ENCODE data around the gene CCDC32. TPM values are rescaled to one million over a fixed set of nuclear protein-coding genes. Genes with fewer than 3 reads are reported as not detected.
A peak's percentile ranks its signal among the peaks of the same experiment; 100 is the strongest.

Gene CCDC32
- total RNA-seq, 2 donors from 2014 or later = 27.5 to 32.0 TPM

DNA sequence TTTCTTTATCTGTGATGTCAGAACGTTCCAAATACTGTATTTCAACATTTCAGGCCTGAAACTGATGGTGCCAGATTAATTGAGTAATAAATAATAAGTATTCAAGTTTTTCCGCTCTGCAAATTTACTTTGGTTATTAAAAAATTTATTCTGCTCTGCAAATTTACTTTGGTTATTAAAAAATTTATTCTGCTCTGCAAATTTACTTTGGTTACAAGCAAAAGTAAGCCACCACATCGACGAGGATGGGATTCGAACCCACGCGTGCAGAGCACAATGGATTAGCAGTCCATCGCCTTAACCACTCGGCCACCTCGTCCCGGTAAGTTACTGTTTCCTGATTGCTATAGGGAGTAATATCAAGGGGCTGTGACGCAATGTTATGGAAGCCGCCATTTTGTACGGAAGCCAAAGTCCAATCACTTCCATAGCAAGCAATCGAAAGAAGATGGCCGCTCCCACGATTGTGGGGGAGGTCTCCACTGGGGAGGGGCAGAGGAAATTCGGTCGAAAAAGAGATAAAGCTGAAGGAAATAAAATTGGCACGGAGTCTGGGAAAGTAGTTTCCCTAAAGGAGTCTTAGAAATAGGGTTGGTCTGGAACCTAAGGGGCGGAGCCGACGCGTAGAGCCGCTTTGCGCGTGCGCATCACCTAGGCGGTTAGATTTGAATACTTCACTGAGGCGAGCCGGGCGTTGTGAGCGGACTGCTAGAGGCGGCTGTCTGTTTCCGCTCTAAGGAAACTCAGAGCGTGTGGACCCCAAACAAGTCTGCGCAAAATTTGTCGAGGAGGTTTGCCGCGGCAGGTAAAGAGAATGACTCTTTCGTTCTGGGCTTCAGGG lies 29.0 kb upstream of the CCDC32 start, which contains the start of gene KNL1:
KNL1 (plus strand) TSS at position 662 of the 841 bp plus-strand sequence. CDS start 8,683 bp downstream, outside the sequence.
- H3K9me3 ChIP-seq = no peaks in the 10 kb centered on the region
- no peaks in the 10 kb centered on the region for H3K36me3 ChIP-seq
- TF ChIP-seq, protein P1, sequence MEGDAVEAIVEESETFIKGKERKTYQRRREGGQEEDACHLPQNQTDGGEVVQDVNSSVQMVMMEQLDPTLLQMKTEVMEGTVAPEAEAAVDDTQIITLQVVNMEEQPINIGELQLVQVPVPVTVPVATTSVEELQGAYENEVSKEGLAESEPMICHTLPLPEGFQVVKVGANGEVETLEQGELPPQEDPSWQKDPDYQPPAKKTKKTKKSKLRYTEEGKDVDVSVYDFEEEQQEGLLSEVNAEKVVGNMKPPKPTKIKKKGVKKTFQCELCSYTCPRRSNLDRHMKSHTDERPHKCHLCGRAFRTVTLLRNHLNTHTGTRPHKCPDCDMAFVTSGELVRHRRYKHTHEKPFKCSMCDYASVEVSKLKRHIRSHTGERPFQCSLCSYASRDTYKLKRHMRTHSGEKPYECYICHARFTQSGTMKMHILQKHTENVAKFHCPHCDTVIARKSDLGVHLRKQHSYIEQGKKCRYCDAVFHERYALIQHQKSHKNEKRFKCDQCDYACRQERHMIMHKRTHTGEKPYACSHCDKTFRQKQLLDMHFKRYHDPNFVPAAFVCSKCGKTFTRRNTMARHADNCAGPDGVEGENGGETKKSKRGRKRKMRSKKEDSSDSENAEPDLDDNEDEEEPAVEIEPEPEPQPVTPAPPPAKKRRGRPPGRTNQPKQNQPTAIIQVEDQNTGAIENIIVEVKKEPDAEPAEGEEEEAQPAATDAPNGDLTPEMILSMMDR (IDR thresholded peaks at IDR 0.05) = no peak
- peak; percentile 95 for DNase-seq
- H3K27ac ChIP-seq = peak within 1 kb of the TSS; percentile 70
- H3K4me3 ChIP-seq = peak within 1 kb of the TSS; percentile 75
- no peaks in the 10 kb centered on the region for H3K27me3 ChIP-seq
- H3K4me1 ChIP-seq = no peaks in the 10 kb centered on the region
- intact Hi-C loops (cut with DNase I) = no loop called here
- peak within 1 kb of the TSS; percentile 61 to 67 for H3K9ac ChIP-seq (ENCODE audit: low read depth in 2 of 2, low read length in 2 of 2)

DNA sequence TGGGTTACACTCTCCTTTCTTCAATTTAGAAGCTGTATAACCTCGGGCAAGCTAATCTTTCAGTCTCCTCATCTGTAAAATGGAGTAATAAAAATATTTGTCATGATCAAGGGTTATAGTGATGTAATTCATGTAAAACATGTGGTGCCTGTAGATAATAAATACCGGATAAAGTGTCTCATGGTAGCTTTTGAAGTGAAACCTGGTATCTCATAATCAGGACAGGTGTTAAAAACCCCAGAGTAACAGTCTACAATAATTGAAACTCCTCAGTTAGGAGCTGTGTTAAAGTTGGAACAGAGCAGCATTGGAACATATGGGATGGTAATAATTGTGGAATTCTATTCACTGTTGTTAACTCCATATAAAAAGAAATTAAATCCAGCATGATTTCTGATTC lies 28.3 kb upstream of the CCDC32 start:
- Histone ChIP-seq H3K4me3 (no peak overlapping the region), H3K4me1 (no peaks in the 10 kb centered on the region), H3K27ac (no peak overlapping the region), H3K9ac (ENCODE audit: low read depth in 2 of 2, low read length in 2 of 2) (no peak overlapping the region), H3K36me3 (no peaks in the 10 kb centered on the region), H3K27me3 (no peaks in the 10 kb centered on the region), H3K9me3 (no peaks in the 10 kb centered on the region)
- intact Hi-C loops (cut with DNase I) = no loop called here
- DNase-seq = no peak
- TF ChIP-seq, protein P1 (IDR thresholded peaks at IDR 0.05) = no peak

DNA sequence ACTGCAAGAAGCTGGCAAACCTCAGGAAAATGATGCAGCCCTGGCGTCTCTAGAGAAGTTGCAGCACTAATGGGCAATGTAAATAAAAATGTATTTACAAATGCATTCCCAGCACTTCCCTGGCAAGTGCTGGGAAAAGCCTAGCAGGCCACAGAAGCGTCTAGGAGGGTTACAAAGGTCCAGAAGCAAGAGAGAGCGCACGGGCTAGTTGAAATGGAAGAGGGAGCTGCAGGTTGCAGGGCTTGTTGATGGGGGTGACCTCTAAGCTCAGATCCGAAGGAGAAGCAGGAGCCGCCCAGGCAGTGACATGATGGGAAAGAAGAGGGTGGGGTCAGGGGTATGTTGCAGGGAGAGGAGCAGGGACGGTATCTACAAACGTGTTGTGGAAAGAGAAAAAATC lies 26.5 kb upstream of the CCDC32 start:
- DNase-seq = peak; percentile 32
- intact Hi-C loops (cut with DNase I) = no loop called here
- Histone ChIP-seq H3K9me3 (no peaks in the 10 kb centered on the region), H3K4me3 (no peak overlapping the region), H3K4me1 (no peaks in the 10 kb centered on the region), H3K27ac (no peak overlapping the region), H3K27me3 (no peaks in the 10 kb centered on the region), H3K36me3 (no peaks in the 10 kb centered on the region), H3K9ac (ENCODE audit: low read depth in 2 of 2, low read length in 2 of 2) (no peak overlapping the region)
- TF ChIP-seq, protein P1 (IDR thresholded peaks at IDR 0.05) = no peak

DNA sequence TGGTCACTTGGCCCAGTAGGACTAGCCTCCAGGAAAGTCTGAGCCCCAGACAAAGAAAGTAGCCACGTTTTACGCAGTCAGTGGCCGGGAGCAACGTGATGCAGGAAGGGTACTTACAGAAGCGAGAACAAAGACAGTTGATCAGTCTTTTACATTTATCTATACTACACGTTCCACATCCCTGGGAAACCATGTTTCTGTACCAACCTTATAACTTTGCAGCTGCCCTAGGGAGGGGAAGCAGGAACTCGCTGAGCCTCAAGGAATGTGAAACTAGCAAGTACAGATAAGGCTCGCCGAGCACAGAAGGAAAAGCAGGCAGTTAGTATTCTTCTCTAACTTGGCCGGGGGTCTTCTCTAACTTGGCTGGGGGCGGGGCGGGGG lies 25.8 kb upstream of the CCDC32 start:
- no peak overlapping the region for H3K27ac ChIP-seq
- H3K4me3 ChIP-seq = no peak overlapping the region
- no peaks in the 10 kb centered on the region for H3K9me3 ChIP-seq
- TF ChIP-seq, protein P1 (IDR thresholded peaks at IDR 0.05) = no peak
- no peaks in the 10 kb centered on the region for H3K36me3 ChIP-seq
- no peaks in the 10 kb centered on the region for H3K4me1 ChIP-seq
- no peak for DNase-seq
- H3K27me3 ChIP-seq = no peaks in the 10 kb centered on the region
- intact Hi-C loops (cut with DNase I) = no loop called here
- H3K9ac ChIP-seq (ENCODE audit: low read depth in 2 of 2, low read length in 2 of 2) = no peak overlapping the region

DNA sequence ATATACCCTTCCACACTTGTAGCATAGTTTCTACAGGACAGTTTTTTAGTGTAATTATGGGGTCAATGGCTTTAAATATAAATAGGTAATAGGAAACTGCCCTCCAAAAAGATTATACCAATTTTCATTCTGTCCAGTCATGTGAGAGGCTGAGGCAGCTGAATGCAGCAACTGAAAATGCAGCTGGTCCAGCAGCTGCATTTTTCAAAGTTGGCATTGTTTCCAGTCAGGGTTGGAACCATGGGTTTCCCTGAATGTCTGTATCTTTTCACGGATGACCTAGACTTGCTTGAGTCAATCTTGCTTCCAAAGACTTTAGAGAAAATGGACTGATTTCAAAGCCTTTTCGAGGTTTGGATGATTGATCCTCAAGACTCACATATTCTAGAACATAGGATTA lies 19.3 kb upstream of the CCDC32 start:
- no peaks in the 10 kb centered on the region for H3K9me3 ChIP-seq
- TF ChIP-seq, protein P1 (IDR thresholded peaks at IDR 0.05) = no peak
- H3K27ac ChIP-seq = no peak overlapping the region
- H3K9ac ChIP-seq (ENCODE audit: low read depth in 2 of 2, low read length in 2 of 2) = no peak overlapping the region
- H3K4me1 ChIP-seq = no peaks in the 10 kb centered on the region
- no peaks in the 10 kb centered on the region for H3K27me3 ChIP-seq
- DNase-seq = no peak
- intact Hi-C loops (cut with DNase I) = no loop called here
- H3K36me3 ChIP-seq = no peaks in the 10 kb centered on the region
- H3K4me3 ChIP-seq = no peak overlapping the region

Measured in colonic mucosa (tissue), 4 donors.